ENCODE measurements around the gene SLC5A11. TPM values are rescaled to one million over a fixed set of nuclear protein-coding genes. Genes with fewer than 3 reads are reported as not detected.

The SLC5A11 gene
- total and polyA plus RNA-seq, 4 donors, result 0.15 to 4.1 (median 0.92) TPM

GRCh38 chr16:24890746-24891145 is 45.0 kb downstream of the SLC5A11 start:
- TF ChIP-seq FOXA2 (IDR thresholded peaks at IDR 0.05) (no peak), GABPA (IDR thresholded peaks at IDR 0.05 in 1 of 2, conservative IDR thresholded peaks at IDR 0.05 in 1 of 2) (no peak), MAX (IDR thresholded peaks at IDR 0.05) (no peak), JUND (IDR thresholded peaks at IDR 0.05) (no peak), CTCF (IDR thresholded peaks at IDR 0.05; ENCODE audit: low read depth, low read length, missing input control) (no peak), HNF4G (IDR thresholded peaks at IDR 0.05) (no peak), RXRA (IDR thresholded peaks at IDR 0.05) (no peak), REST (IDR thresholded peaks at IDR 0.05) (no peak), ATF3 (IDR thresholded peaks at IDR 0.05) (no peak), FOXA1 (IDR thresholded peaks at IDR 0.05) (no peak), RAD21 (IDR thresholded peaks at IDR 0.05) (no peak)
- DNase-seq (ENCODE audit: low spot score), result no peak
- no peaks in the 10 kb centered on the region for H3K9me3 ChIP-seq (ENCODE audit: control insufficient read depth in 4 of 4, low read length in 3 of 4)
- no peak overlapping the region for H3K9ac ChIP-seq (ENCODE audit: low read depth in 1 of 2, low read length in 2 of 2)
- WGBS, result 92% methylated on average over 13 of the region's 13 CpGs
- H3K27ac ChIP-seq (ENCODE audit: low read depth in 1 of 2, low read length in 2 of 2), result no peak overlapping the region
- H3K4me3 ChIP-seq (ENCODE audit: low read depth in 1 of 3, low read length in 3 of 3), result no peak overlapping the region
- H3K36me3 ChIP-seq (ENCODE audit: control insufficient read depth in 4 of 4, insufficient read depth in 3 of 4, low read depth in 1 of 4, low read length in 3 of 4), result no peaks in the 10 kb centered on the region
- H3K4me1 ChIP-seq (ENCODE audit: control insufficient read depth in 4 of 4, insufficient read depth in 4 of 4, low read length in 3 of 4), result no peaks in the 10 kb centered on the region
- H3K27me3 ChIP-seq (ENCODE audit: control insufficient read depth in 4 of 4, insufficient read depth in 4 of 4, low read length in 3 of 4), result no peaks in the 10 kb centered on the region

- no peak overlapping the region for H3K9ac ChIP-seq (ENCODE audit: low read depth in 1 of 2, low read length in 2 of 2)
- no peaks in the 10 kb centered on the region for H3K27me3 ChIP-seq (ENCODE audit: control insufficient read depth in 4 of 4, insufficient read depth in 4 of 4, low read length in 3 of 4)
- H3K9me3 ChIP-seq (ENCODE audit: control insufficient read depth in 4 of 4, low read length in 3 of 4), result no peaks in the 10 kb centered on the region
- no peak for DNase-seq (ENCODE audit: low spot score)
- no peak overlapping the region for H3K27ac ChIP-seq (ENCODE audit: low read depth in 1 of 2, low read length in 2 of 2)
- no peaks in the 10 kb centered on the region for H3K36me3 ChIP-seq (ENCODE audit: control insufficient read depth in 4 of 4, insufficient read depth in 3 of 4, low read depth in 1 of 4, low read length in 3 of 4)
- 91% methylated on average over 1 of the region's 1 CpG for WGBS
- no peaks in the 10 kb centered on the region for H3K4me1 ChIP-seq (ENCODE audit: control insufficient read depth in 4 of 4, insufficient read depth in 4 of 4, low read length in 3 of 4)
- H3K4me3 ChIP-seq (ENCODE audit: low read depth in 1 of 3, low read length in 3 of 3), result no peak overlapping the region
- TF ChIP-seq MAX (IDR thresholded peaks at IDR 0.05), result no peak
- no peak for TF ChIP-seq ATF3 (IDR thresholded peaks at IDR 0.05)
- TF ChIP-seq TAF1 (conservative IDR thresholded peaks at IDR 0.05), result no peak
- TF ChIP-seq HNF4A (conservative IDR thresholded peaks at IDR 0.05), result no peak
- no peak for TF ChIP-seq REST (IDR thresholded peaks at IDR 0.05)
- no peak for TF ChIP-seq FOXA1 (IDR thresholded peaks at IDR 0.05)
- TF ChIP-seq CTCF (IDR thresholded peaks at IDR 0.05; ENCODE audit: low read depth, low read length, missing input control), result no peak
- no peak for TF ChIP-seq JUND (IDR thresholded peaks at IDR 0.05)
- TF ChIP-seq ZBTB33 (IDR thresholded peaks at IDR 0.05), result no peak
- TF ChIP-seq NR2F2 (IDR thresholded peaks at IDR 0.05), result no peak
- TF ChIP-seq HNF4G (IDR thresholded peaks at IDR 0.05), result no peak
- TF ChIP-seq FOXA2 (IDR thresholded peaks at IDR 0.05), result no peak
- TF ChIP-seq GABPA (IDR thresholded peaks at IDR 0.05 in 1 of 2, conservative IDR thresholded peaks at IDR 0.05 in 1 of 2), result no peak
- TF ChIP-seq YY1 (IDR thresholded peaks at IDR 0.05), result no peak
- TF ChIP-seq RAD21 (IDR thresholded peaks at IDR 0.05), result no peak
These were observed 50.7 kb downstream of the SLC5A11 start for GRCh38 chr16:24896439-24896838.

Measured in liver (tissue), 9 donors.